HG03575 (cell line): ENCODE data around the gene VNN1.
"Not testable (repeated sequence)": the region's sequence is repeated elsewhere in the genome, so short reads cannot be mapped to it uniquely, and the experiment has no call there.

Source experiments
- ATAC-seq: cut with Tn5 transposase; IDR thresholded peaks from one replicate; pipeline ENCODE4 v1.9.1; 2021; ENCODE audit not compliant: unreplicated experiment, insufficient number of reproducible peaks, low FRiP score; ENCODE audit errors: extremely low read depth

Gene VNN1

GRCh38 chr6:132684272-132684671 is 29.6 kb downstream of the VNN1 start:
- no peak for ATAC-seq

- ATAC-seq, result no peak
Observed at GRCh38 chr6:132683543-132683942, 30.3 kb downstream of the VNN1 start.

DNA sequence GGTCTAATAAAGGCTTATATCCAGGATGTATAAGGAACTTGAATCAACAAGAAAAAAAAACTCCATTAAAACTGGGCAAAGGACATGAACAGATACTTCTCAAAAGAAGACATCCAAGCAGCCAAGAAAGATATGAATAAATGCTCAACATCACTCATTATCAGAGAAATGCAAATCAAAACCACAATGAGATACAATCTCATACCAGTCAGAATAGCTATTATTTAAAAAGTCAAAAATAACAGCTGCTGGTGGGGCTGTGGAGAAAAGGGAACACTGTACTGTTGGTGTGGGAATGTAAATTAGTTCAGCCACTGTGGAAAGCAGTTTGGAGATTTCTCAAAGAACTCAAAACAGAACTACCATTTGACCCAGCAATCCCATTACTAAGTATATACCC is 34.8 kb downstream of the VNN1 start:
- ATAC-seq, result not testable (repeated sequence)

GRCh38 chr6:132675749-132676148 is 38.1 kb downstream of the VNN1 start:
- ATAC-seq, result no peak

DNA sequence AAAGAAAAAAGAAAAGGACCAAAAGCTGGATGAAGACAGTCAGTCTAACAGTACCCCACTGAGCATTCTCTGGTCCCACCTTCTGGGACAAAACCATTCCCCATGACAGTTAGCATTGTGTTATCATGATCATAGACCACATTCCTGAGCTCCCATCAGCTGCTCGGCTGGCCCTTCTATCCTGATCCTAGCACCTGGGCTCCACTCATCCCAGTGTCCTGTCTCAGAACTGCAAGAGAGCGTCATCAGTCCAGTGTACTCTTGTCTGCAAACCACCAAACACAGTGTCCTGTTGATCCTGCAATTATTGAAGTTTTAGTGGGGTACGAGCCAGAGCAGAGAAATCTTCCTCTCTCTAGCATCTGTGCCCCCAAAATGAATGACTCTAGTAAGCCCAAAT is 38.9 kb downstream of the VNN1 start:
- ATAC-seq, result no peak

DNA sequence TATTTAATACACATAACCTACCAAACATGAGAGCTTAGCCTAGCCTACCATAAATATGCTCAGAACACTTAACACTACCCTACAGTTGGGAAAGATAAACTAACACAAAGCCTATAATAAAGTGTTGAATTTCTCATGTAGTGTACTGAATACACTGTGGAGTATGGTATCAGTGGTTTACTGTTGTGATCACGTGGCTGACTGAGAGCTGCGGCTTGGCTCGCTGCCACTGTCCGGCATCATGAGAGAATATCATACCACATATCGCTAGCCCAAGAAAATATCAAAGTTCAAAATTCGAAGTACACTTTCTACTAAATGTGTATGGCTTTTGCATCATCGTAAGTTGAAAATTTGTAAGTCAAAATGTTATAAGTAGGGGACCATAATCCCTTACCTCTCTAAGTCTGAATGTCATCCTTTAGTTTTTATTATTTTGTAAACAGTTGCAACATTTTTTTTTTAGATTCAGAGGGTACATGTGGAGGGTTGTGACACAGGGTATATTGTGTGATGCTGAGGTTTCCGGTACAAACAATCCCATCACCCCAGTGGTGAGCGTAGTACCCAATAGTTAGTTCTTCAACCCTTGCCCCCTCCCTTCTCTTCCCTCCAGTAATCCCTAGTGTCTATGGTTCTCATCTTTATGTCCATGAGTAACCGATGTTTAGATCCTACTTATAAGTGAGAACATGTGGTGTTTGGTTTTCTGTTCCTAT is 40.3 kb downstream of the VNN1 start:
- ATAC-seq, result no peak

- no peak for ATAC-seq
Observed at GRCh38 chr6:132671295-132671694, 42.6 kb downstream of the VNN1 start.

DNA sequence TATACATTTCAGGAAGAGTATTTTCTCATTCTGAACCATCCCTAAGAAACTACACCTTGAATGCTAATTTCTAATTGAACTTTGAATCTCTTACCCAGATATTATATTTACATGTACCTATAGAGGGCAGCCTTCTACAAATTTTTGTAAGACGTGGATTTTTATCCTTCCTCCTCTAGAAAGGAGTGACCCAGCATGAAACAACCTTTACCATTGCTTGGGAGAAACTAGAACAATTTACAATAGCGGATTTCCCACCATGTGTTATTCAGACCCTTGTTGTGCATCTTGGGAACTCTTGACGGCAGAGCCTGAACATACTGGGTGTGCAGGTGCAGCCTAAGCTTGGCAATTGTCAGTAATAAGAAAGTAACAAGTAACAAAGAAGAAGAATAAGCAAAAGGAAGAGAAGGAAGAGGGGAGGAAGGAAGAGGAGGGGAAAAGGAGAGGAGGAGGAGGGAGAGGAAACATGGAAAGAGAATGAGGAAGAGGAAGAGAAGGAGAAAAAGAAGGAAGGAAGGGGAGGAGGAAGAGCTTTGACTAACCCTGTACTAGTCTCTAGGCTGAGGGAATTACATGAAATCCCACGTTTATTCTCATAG is 44.1 kb downstream of the VNN1 start:
- ATAC-seq, result peak; percentile 53

- ATAC-seq, result no peak
Observed at GRCh38 chr6:132666118-132666517, 47.7 kb downstream of the VNN1 start.

DNA sequence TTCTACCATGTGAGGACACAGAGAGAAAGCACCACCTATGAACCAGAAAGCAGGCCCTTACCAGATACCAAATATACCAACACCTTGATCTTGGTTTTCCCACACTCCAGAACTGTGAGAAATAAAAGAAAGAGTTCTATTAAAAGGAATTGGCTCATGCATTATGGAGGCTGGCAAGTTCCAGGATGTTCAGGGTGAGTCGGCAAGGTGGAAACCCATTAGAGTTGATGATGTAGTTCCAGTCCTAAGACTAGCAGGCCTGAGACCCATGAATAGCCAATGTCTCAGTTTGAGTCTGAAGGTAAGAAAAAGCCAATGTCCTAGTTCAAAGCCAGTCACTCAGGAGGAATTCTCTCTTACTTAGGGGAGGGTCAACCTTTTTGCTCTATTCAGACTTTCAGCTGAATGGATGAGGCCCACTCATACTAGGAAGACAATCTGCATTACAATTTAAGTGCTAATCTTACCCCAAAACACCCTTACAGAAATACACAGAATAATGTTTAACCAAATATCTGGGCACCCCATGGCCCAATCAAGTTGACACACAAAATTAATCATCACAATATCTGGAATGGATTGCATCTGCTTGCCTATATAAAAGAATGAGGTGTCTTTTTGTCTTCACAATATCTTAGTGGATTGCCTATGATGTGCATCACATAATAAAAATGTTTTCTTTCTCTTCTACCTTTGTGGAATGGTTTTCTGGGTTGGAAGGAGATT is 49.4 kb downstream of the VNN1 start:
- no peak for ATAC-seq

DNA sequence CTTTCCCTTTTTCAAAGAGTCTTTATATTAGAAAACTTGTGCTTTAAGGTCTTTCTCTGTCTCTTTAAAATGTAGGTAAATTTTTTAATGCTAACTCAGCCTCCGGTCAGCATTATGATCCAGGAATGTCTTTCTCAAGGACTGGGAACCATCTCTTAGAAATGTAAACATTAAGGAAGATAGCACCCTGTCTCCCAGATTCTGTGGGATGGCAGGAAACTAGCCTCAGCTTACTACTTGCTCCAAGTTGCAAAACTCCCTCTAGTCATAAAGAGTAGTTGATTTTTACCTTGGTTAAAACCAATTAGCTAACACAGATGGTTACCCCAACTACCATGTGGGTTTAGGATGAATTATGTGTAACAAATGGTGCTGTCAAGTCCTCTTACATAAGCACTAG is 50.2 kb downstream of the VNN1 start:
- ATAC-seq, result no peak

DNA sequence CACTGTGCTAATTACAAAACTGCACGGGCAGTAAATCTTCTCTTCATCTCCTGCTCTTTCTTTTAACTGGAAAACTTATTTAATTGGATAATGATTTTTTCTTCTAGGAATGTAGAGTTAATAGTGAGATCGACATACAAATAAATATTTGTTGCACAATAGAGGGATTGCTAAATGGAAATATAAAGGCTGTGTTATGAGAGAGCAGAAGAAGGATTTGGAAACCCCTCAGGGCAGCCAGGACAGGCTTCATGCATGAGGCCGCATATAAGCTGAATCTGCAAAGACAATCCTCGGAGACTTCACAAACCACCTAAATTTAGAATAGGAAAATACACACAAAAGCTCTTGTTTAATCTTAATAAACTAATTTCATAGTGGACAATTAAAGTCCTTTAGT is 51.9 kb downstream of the VNN1 start:
- ATAC-seq, result no peak

GRCh38 chr6:132659082-132659481 is 54.8 kb downstream of the VNN1 start, which contains the start of gene TAAR1:
TSS of gene TAAR1 (minus strand) at chr6:132659182. CDS start at chr6:132646003, 13,179 bp downstream.
- no peak for ATAC-seq

GRCh38 chr6:132651062-132651461 is 62.8 kb downstream of the VNN1 start:
- no peak for ATAC-seq

DNA sequence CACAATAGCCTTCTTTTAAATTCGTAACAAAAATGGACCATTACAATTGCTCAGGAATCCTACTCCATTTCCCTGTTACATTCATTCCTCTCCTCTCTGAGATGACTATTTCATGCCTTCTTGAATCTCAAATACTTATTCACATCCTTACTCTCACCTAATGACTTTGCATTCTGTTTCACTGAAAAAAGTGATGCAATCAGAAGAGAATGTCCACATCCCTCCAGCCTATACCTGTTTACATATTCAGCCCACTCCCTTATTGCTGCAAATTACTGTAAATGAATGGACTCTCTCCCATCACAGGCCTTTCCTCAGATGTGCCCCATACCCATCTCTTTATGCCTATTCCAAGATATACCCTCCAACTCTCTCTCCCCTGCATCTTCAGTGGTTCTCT is 63.4 kb downstream of the VNN1 start:
- no peak for ATAC-seq

GRCh38 chr6:132648828-132649227 is 65.0 kb downstream of the VNN1 start:
- ATAC-seq, result no peak

DNA sequence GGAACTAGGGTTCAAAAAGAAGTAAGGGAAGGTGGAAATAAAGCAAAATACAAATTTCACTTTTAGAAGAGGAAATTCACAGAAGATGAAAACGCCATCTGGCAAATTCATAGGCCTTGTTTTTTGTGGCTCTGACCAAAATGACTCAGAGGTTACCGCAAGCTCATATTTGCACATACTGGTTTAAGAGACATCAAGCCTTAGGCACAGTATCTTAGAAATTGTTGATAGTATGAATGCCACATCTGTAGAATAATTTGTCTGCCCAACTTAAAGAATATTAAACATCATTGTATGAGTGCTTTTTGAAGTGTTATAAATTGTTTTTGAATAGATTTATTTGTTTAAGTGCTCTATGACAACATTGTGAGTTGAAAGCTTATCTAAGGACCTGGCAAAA is 65.5 kb downstream of the VNN1 start:
- ATAC-seq, result peak; percentile 88

GRCh38 chr6:132643547-132643946 is 70.3 kb downstream of the VNN1 start:
- no peak for ATAC-seq

DNA sequence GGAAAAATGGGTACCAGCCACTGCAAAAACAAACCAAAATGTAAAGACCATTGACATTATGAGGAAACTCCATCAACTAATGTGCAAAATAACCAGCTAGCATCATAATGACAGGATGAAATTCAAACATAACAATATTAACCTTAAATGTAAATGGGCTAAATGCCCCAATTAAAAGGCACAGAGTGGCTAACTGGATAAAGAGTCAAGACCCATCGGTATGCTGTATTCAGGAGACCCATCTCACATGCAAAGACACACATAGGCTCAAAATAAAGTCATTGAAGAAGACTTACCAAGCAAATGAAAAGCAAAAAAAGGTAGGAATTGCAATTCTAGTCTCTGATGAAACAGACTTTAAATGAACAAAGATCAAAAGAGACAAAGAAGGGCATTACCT is 76.7 kb downstream of the VNN1 start:
- ATAC-seq, result not testable (repeated sequence)

DNA sequence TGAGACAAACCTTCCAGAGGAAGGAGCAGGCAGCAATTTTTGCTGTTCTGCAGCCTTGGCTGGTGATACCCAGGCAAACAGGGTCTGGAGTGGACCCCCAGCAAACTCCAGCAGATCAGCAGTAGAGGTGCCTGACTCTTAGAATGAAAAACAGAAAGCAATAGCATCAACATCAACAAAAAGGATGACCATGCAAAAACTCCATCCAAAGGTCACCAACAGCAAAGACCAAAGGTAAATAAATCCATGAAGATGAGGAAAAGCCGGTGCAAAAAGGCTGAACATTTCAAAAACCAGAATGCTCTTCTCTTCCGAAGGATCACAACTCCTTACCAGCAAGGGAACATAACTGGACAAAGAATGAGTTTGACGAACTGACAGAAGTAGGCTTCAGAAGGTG is 77.9 kb downstream of the VNN1 start:
- not testable (repeated sequence) for ATAC-seq
